ENCODE measurements around the gene DUSP16.

DNA sequence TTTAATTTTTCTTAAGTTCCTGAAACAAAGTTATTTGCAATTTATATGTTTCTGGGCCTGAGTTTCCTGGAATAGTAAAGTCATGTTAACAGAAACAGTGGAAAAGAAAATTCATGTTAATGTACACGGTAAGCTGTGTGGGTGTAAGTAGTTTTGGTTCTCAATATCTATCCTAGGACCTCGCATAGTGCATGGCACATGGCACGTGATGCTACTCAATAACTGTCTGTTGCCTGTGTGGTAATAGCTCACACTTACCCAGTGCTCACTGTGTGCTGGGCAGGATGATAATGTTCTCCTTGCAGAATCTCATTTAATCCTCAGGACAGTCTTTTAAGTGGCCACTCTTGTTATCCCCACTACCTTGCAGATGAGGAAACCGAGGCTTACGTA lies 100.7 kb downstream of the DUSP16 start:
- no peak for TF ChIP-seq CTCF (IDR thresholded peaks at IDR 0.05; ENCODE audit: poor library complexity, severe bottlenecking)
- TF ChIP-seq RAD21 (conservative IDR thresholded peaks at IDR 0.05), result no peak
- no peak for TF ChIP-seq POLR2AphosphoS5 (IDR thresholded peaks at IDR 0.05)

All from neural cell (in vitro differentiated cells).